ENCODE data around the gene LCN15.

- TF ChIP-seq CTCF (conservative IDR thresholded peaks at IDR 0.05; ENCODE audit: low read depth, low read length) (no peak), POLR2A (IDR thresholded peaks at IDR 0.05; ENCODE audit: low read depth, low read length) (no peak), RAD21 (IDR thresholded peaks at IDR 0.05; ENCODE audit: low read length) (no peak), USF2 (IDR thresholded peaks at IDR 0.05; ENCODE audit: low read depth, low read length) (no peak), CEBPB (IDR thresholded peaks at IDR 0.05; ENCODE audit: low read depth, low read length) (no peak), NFE2L2 (IDR thresholded peaks at IDR 0.05; ENCODE audit: low read depth, low read length) (no peak), MAZ (IDR thresholded peaks at IDR 0.05; ENCODE audit: borderline replicate concordance, low read depth, low read length) (no peak), MAFK (IDR thresholded peaks at IDR 0.05; ENCODE audit: low read depth, low read length) (no peak), BHLHE40 (IDR thresholded peaks at IDR 0.05; ENCODE audit: low read depth, low read length) (no peak), ELK1 (IDR thresholded peaks at IDR 0.05; ENCODE audit: borderline replicate concordance, low read depth, low read length) (no peak), MXI1 (IDR thresholded peaks at IDR 0.05; ENCODE audit: borderline replicate concordance, low read depth, low read length) (no peak), RFX5 (IDR thresholded peaks at IDR 0.05; ENCODE audit: low read depth, low read length) (no peak)
Observed at GRCh38 chr9:136726118-136726517, 38.2 kb downstream of the LCN15 start.

Measured in IMR-90 (cell line).